ENCODE data around the gene AGRN. TPM values are rescaled to one million over a fixed set of nuclear protein-coding genes. Genes with fewer than 3 reads are reported as not detected.

Gene AGRN
- total RNA-seq, 1 donor from 2014 or later: 109 TPM

- no peak overlapping the region for H3K27ac ChIP-seq
- no peaks in the 10 kb centered on the region for H3K4me1 ChIP-seq
- H3K4me3 ChIP-seq: no peak overlapping the region
- no peak for DNase-seq (ENCODE audit: low spot score in 2 of 2)
- no peaks in the 10 kb centered on the region for H3K27me3 ChIP-seq
- peaks cover 5% of the 10 kb centered on the region in 2 donors for H3K36me3 ChIP-seq
- intact Hi-C loops (cut with DNase I): no loop called here
- TF ChIP-seq, protein P1, sequence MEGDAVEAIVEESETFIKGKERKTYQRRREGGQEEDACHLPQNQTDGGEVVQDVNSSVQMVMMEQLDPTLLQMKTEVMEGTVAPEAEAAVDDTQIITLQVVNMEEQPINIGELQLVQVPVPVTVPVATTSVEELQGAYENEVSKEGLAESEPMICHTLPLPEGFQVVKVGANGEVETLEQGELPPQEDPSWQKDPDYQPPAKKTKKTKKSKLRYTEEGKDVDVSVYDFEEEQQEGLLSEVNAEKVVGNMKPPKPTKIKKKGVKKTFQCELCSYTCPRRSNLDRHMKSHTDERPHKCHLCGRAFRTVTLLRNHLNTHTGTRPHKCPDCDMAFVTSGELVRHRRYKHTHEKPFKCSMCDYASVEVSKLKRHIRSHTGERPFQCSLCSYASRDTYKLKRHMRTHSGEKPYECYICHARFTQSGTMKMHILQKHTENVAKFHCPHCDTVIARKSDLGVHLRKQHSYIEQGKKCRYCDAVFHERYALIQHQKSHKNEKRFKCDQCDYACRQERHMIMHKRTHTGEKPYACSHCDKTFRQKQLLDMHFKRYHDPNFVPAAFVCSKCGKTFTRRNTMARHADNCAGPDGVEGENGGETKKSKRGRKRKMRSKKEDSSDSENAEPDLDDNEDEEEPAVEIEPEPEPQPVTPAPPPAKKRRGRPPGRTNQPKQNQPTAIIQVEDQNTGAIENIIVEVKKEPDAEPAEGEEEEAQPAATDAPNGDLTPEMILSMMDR (IDR thresholded peaks at IDR 0.05): no peak
- H3K9me3 ChIP-seq: no peaks in the 10 kb centered on the region
Measured at GRCh38 chr1:1051127-1051810, 31.3 kb downstream of the AGRN start.

DNA sequence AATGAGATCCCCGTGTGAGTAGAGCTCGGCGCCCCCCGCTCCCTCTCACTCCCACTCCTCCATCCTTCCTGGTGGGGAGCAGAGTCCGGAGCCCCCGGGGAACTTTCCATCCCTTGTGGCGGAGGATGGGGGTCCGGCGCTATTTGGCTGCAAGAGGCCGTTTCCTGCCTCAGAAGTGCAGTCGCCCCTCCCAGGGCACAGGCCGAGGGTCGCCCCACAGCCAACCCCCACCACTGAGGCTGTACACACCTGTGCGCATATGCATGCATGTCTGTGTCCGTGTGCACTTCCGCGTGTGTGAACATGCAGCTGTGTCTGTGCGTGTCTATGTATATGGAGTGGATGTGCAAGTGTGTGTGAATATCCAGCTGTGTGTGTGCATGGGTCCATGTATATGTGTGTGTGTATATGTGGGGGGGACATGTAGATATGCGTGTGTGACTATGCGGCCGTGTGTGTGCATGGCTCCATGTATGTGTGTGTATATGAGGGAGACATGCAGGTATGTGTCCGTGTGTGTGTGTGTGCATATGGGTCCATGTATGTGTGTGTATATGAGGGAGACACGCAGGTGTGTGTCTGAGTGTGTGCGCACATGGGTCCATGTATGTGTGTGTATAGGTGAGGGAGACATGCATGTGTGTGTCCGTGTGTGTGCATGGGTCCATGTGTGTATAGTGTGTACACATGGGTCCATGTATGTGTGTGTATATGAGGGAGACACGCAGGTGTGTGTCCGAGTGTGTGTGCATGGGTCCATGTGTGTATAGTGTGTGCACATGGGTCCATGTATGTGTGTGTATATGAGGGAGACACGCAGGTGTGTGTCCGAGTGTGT, 32.3 kb downstream of the AGRN start:
- Histone ChIP-seq H3K36me3 (no peaks in the 10 kb centered on the region), H3K9me3 (no peaks in the 10 kb centered on the region), H3K27me3 (no peaks in the 10 kb centered on the region), H3K4me3 (no peak overlapping the region), H3K27ac (no peak overlapping the region), H3K4me1 (no peaks in the 10 kb centered on the region)
- DNase-seq (ENCODE audit: low spot score in 2 of 2): no peak
- intact Hi-C loops (cut with DNase I): no loop called here
- TF ChIP-seq, protein P1 (IDR thresholded peaks at IDR 0.05): no peak

DNA sequence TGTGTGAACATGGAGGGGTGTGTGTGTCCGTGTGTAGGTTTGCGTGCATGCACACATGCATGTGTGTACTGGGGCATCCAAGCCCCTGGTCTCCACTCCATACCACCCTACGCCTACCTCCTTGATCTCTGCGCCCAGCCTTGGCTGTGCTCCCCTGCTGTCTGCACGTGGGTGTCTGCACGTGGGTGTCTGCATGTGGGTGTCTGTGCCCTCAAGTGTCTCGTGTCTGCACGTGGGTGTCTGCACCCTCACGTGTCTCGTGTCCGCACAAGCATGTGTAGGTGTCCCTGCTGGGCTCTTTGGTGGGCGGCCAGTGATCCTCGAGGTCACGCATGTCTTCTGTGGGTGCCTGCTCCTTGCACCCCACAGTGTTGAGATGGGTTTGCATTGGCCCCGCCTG, 33.1 kb downstream of the AGRN start:
- Histone ChIP-seq H3K4me1 (no peaks in the 10 kb centered on the region), H3K36me3 (no peaks in the 10 kb centered on the region), H3K4me3 (no peak overlapping the region), H3K27me3 (no peaks in the 10 kb centered on the region), H3K27ac (no peak overlapping the region), H3K9me3 (no peaks in the 10 kb centered on the region)
- TF ChIP-seq, protein P1 (IDR thresholded peaks at IDR 0.05): no peak
- DNase-seq (ENCODE audit: low spot score in 2 of 2): no peak
- intact Hi-C loops (cut with DNase I): no loop called here

GRCh38 chr1:1053682-1054081, 33.8 kb downstream of the AGRN start:
- Histone ChIP-seq H3K27ac (no peak overlapping the region), H3K4me1 (no peaks in the 10 kb centered on the region), H3K4me3 (no peak overlapping the region), H3K9me3 (no peaks in the 10 kb centered on the region), H3K36me3 (no peaks in the 10 kb centered on the region), H3K27me3 (no peaks in the 10 kb centered on the region)
- TF ChIP-seq, protein P1 (IDR thresholded peaks at IDR 0.05): no peak
- intact Hi-C loops (cut with DNase I): no loop called here
- no peak for DNase-seq (ENCODE audit: low spot score in 2 of 2)

DNA sequence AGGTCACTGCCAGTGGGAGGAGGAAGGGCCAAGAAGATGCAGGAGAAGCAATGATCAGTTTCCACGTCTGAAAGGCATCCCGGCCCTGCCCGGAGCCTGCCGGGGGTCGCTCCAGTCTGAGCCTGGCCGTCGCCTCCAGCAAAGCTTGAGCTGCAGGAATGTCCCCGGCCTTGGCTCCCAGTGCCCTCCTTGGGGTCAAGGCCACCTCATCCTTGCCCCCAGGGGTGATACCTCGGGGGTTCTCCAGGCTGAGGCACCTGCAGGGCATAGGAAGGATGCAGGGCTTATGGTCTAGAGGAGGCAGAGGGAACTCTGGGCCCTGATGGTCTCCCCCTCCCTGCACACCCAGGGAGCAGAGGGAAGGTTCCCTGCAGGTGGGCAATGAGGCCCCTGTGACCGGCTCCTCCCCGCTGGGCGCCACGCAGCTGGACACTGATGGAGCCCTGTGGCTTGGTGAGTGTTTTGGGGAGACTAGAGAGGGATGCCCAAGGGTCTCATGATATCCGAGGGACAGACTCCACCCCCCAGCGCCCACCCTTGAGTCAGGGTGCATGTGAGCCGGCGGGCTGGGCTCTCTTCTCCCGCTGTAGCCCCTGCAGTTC, 34.3 kb downstream of the AGRN start:
- Histone ChIP-seq H3K27ac (no peak overlapping the region), H3K4me3 (no peak overlapping the region), H3K36me3 (no peaks in the 10 kb centered on the region), H3K9me3 (no peaks in the 10 kb centered on the region), H3K27me3 (peaks cover 2% of the 10 kb centered on the region), H3K4me1 (peaks cover 3 to 4% of the 10 kb centered on the region in 2 donors)
- DNase-seq (ENCODE audit: low spot score in 2 of 2): no peak
- intact Hi-C loops (cut with DNase I): no loop called here
- TF ChIP-seq, protein P1 (IDR thresholded peaks at IDR 0.05): no peak

Measured in ascending aorta (tissue), 2 donors.